AG09309 (cell line): ENCODE data around the gene SPR.

Experiments
- DNase-seq: peaks from one replicate; pipeline ENCODE4 v3.0.0-alpha.2; 2010; ENCODE audit warnings: low read depth
- H3K4me3 ChIP-seq: 2 replicates; pipeline ENCODE4 v1.5.1; 2011; ENCODE audit warnings: mild to moderate bottlenecking, low read depth, low read length, moderate library complexity; ENCODE audit not compliant: control insufficient read depth
- TF ChIP-seq, protein P1 (sequence below): IDR thresholded peaks from 2 replicates; pipeline ENCODE4 v1.5.1; 2011; ENCODE audit warnings: mild to moderate bottlenecking, low read depth, low read length, inconsistent platforms; ENCODE audit not compliant: insufficient read depth, control insufficient read depth; ENCODE audit errors: missing control alignments

SPR gene

DNA sequence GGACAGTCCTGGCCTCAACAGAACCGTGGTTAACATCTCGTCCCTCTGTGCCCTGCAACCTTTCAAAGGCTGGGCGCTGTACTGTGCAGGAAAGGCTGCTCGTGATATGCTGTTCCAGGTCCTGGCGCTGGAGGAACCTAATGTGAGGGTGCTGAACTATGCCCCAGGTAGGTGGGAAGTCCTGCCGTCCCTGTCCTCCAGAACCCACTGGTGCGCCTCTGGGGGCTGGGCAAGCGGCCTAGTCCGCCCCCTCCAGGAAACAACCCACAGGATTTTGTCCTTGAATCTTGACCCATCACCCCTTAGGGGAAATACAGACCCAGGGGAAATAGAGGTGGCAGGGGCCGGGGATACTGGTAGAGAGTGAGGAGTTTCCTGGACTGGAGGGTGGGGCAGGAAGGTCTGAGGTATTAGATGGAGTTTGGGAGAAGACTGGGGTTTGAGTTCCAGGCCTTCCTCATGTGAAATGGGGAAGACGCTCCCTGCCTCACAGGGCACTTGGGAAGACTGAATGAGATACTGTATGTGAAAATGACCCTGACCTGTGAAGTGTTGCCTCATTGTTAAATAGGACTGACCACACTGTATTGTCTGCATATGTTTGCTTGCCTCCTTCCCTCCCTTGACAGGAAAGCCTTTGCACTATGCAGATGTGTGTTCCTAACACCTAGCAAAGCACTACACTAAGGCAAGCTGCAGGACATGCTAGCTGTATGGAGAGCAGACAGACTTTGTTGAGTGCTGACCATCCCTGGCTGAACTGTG, 1.4 kb downstream of the SPR start:
- DNase-seq: no peak
- TF ChIP-seq, protein P1, sequence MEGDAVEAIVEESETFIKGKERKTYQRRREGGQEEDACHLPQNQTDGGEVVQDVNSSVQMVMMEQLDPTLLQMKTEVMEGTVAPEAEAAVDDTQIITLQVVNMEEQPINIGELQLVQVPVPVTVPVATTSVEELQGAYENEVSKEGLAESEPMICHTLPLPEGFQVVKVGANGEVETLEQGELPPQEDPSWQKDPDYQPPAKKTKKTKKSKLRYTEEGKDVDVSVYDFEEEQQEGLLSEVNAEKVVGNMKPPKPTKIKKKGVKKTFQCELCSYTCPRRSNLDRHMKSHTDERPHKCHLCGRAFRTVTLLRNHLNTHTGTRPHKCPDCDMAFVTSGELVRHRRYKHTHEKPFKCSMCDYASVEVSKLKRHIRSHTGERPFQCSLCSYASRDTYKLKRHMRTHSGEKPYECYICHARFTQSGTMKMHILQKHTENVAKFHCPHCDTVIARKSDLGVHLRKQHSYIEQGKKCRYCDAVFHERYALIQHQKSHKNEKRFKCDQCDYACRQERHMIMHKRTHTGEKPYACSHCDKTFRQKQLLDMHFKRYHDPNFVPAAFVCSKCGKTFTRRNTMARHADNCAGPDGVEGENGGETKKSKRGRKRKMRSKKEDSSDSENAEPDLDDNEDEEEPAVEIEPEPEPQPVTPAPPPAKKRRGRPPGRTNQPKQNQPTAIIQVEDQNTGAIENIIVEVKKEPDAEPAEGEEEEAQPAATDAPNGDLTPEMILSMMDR: no peak
- no peak overlapping the region for H3K4me3 ChIP-seq

- H3K4me3 ChIP-seq: no peak overlapping the region
- no peak for DNase-seq
- TF ChIP-seq, protein P1: no peak
These were observed 2.8 kb downstream of the SPR start for GRCh38 chr2:72889991-72890390.

GRCh38 chr2:72891091-72891818, 4.0 kb downstream of the SPR start:
- no peak for DNase-seq
- no peak overlapping the region for H3K4me3 ChIP-seq

DNA sequence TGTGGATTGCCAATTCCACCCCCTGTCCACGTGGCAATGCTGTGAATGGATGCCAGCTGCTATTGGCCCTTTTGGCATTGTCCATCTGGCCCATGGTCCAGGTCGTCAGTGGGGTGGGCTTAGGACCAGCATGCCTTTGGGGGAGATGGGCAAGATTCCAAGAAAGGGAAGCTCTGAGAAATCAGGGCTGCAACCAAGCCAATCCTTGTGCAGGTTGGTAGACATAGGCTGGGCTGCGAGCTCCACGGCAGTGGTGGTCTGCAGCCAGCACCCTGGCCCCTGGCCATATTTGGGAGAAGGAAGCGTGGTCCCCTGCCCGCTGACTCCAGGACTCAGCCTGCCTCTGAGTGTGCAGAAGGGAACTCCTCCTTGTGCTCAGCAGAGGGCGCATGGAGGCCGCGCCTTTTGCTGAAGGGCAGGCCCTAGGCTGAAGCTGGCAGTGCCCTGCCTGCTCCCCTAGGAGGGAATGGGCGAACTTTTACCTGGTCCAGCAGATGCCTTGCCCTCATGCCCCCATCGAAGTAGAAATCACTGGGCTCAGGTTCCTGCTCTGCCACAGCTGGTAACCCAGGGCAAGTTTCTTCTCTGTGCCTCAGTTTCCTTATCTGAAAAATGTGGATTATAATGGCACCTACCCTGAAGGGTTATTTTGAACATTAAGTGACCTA, 5.4 kb downstream of the SPR start:
- DNase-seq: no peak

More at GRCh38 chr2:72891091-72891818, 4.0 kb downstream of the SPR start:
- TF ChIP-seq, protein P1: no peak

GRCh38 chr2:72893594-72894319, 6.5 kb downstream of the SPR start:
- TF ChIP-seq, protein P1: peak; percentile 88
- no peak for DNase-seq

More for the DNA sequence above, 5.4 kb downstream of the SPR start:
- no peak overlapping the region for H3K4me3 ChIP-seq
- TF ChIP-seq, protein P1: peak; percentile 95

DNA sequence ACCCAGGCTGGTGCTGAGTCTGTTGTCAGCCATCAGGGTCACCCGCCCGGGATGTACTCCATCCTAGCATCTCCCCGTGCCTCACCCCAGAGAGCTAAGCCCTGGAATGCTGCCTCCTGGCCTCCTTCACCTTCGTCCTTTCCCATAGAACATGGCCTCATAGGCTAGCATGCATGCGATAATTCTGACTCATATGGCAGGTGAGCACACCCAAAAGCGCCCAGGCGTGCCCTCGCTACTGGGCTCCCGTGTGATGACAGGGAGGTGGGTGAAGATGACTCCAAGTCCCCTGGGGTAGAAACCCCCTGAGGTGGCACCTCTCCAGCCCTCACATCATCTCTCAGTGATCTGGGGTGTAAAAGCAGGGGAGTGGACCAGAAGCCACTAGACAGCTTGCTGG, 7.3 kb downstream of the SPR start:
- TF ChIP-seq, protein P1: no peak
- DNase-seq: no peak
- H3K4me3 ChIP-seq: no peak overlapping the region

More at GRCh38 chr2:72893594-72894319, 6.5 kb downstream of the SPR start:
- no peak overlapping the region for H3K4me3 ChIP-seq
